Kidney epithelial cell (primary cell): Measurements from ENCODE around the gene PPP1R14B. TPM values are rescaled to one million over a fixed set of nuclear protein-coding genes. Genes with fewer than 3 reads are reported as not detected.

Experiments
- DNase-seq: peaks from one replicate; pipeline ENCODE4 v3.0.0-alpha.2; 2010; ENCODE audit warnings: low read depth
- H3K27me3 ChIP-seq: 2 replicates; pipeline ENCODE4 v1.6.0; 2011; ENCODE audit warnings: low read length; ENCODE audit not compliant: control insufficient read depth, insufficient read depth
- H3K36me3 ChIP-seq: 2 replicates; pipeline ENCODE4 v1.5.1; 2011; ENCODE audit warnings: low read length; ENCODE audit not compliant: control insufficient read depth, insufficient read depth
- H3K4me3 ChIP-seq: 2 replicates; pipeline ENCODE4 v1.5.1; 2011; ENCODE audit warnings: low read depth, mild to moderate bottlenecking, control low read depth, low read length
- total RNA-seq: library from RNA; depleted of rRNA; stranded (reverse); fragments of >200 nt; gene quantifications from 2 replicates; pipeline ENCODE4 v1.2.3, GENCODE V29; 2015
- TF ChIP-seq, protein P1 (sequence below): IDR thresholded peaks from 2 replicates; pipeline ENCODE4 v1.5.1; 2011; ENCODE audit warnings: mild to moderate bottlenecking, moderate library complexity, low read length, control low read depth, inconsistent platforms; ENCODE audit not compliant: insufficient read depth, poor library complexity, severe bottlenecking

Gene PPP1R14B
- total RNA-seq, 1 donor from 2014 or later = 599 TPM

DNA sequence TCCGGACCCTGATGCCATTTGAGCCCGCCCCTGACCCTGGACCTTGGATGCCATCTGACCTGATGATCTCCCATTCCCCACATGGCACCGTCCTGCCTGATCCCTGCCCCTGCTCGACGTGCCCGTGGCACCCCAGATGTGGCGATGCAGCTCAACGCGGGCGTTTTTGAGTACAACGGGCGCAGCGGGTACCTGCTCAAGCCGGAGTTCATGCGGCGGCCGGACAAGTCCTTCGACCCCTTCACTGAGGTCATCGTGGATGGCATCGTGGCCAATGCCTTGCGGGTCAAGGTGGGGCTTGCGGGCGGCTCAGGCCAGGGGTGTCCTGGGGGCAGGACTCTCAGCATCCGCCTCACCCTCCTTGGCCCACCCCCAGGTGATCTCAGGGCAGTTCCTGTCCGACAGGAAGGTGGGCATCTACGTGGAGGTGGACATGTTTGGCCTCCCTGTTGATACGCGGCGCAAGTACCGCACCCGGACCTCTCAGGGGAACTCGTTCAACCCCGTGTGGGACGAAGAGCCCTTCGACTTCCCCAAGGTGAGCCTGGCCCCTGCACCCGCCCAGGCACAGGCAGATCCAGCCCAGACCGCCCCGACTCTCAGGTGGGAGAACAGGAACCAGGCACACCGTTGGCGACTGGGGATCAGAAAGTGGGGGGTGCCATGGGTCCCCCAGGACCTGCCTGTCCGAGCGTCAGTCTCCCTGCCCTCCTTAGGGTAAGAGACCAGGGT, 15.7 kb upstream of the PPP1R14B start:
- DNase-seq = no peak
- Histone ChIP-seq H3K4me3 (no peak overlapping the region), H3K27me3 (no peaks in the 10 kb centered on the region), H3K36me3 (peaks cover 3% of the 10 kb centered on the region)
- TF ChIP-seq, protein P1, sequence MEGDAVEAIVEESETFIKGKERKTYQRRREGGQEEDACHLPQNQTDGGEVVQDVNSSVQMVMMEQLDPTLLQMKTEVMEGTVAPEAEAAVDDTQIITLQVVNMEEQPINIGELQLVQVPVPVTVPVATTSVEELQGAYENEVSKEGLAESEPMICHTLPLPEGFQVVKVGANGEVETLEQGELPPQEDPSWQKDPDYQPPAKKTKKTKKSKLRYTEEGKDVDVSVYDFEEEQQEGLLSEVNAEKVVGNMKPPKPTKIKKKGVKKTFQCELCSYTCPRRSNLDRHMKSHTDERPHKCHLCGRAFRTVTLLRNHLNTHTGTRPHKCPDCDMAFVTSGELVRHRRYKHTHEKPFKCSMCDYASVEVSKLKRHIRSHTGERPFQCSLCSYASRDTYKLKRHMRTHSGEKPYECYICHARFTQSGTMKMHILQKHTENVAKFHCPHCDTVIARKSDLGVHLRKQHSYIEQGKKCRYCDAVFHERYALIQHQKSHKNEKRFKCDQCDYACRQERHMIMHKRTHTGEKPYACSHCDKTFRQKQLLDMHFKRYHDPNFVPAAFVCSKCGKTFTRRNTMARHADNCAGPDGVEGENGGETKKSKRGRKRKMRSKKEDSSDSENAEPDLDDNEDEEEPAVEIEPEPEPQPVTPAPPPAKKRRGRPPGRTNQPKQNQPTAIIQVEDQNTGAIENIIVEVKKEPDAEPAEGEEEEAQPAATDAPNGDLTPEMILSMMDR = no peak

DNA sequence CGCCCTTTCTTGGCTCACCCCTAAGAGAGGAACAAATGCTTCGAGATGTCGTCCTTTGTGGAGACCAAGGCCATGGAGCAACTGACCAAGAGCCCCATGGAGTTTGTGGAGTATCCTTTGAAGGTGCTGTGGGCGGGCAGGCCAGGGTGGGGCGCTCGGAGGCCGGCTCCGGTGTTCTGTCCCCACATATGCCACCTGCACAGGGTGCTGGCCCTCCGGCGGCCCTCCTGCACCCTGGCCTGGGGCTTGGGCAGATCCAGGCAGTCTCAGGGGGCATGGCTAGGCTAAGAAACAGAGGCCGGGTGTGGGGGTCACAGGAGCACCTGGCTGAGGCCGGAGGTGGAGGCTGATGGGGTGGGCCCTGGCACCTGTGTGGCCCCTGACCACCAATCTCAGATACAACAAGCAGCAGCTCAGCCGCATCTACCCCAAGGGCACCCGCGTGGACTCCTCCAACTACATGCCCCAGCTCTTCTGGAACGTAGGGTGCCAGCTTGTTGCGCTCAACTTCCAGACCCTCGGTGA, 14.9 kb upstream of the PPP1R14B start:
- no peaks in the 10 kb centered on the region for H3K27me3 ChIP-seq
- no peak for DNase-seq
- TF ChIP-seq, protein P1 = no peak
- no peak overlapping the region for H3K4me3 ChIP-seq
- peaks cover 3% of the 10 kb centered on the region for H3K36me3 ChIP-seq

DNA sequence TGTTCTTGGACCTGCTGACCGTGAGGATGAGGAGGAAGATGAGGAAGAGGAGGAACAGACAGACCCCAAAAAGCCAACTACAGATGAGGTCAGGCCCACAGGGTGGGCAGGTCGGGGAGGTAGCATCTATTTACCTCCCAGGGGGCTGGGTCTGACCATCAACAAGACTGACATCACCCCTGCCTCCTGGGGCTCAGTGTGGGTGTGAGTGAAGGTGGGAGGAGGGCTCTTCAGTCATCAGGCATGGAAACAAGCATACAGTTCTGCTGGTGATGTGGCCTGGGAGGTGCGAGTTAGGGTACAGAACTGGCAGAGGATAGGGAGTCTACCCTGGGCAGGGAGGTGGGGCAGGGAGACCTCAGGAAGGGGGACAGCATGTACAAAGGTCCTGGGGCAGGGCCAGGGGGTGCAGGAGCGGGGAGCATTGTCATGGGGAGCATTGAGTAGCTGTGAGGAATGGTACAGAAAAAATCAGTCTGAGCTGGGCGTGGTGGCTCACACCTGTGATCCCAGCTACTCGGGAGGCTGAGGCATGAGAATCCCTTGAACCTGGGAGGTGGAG, 13.5 kb upstream of the PPP1R14B start:
- no peak for DNase-seq
- Histone ChIP-seq H3K27me3 (no peaks in the 10 kb centered on the region), H3K4me3 (no peak overlapping the region), H3K36me3 (peaks cover 2% of the 10 kb centered on the region)
- TF ChIP-seq, protein P1 = no peak

DNA sequence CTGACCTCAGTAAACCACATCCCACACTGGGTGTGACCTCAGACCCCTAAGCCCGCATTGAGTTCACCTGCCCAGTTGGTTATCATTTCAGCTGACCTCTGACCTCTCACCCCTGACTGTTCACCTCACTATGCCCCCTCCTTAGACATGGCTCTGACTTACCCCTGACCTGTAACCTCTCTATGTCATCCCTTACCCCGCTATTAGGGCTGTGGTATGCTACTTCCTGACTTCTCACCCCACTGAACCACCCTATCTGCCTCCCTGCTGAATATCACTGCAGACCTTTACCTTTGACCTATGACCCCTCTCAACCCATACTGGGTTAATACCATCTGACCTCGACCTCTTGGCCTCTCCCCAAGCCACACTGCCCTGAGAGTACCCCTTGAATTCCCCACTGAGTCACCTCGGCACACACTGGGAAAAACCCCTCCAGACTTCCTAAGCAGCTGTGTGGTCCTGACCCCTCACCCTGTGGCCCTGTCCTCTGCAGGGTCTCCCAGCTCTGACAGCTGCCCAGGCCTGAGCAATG, 12.9 kb upstream of the PPP1R14B start:
- no peak for DNase-seq
- H3K27me3 ChIP-seq = no peaks in the 10 kb centered on the region
- peaks cover 2% of the 10 kb centered on the region for H3K36me3 ChIP-seq
- no peak overlapping the region for H3K4me3 ChIP-seq
- TF ChIP-seq, protein P1 = no peak

DNA sequence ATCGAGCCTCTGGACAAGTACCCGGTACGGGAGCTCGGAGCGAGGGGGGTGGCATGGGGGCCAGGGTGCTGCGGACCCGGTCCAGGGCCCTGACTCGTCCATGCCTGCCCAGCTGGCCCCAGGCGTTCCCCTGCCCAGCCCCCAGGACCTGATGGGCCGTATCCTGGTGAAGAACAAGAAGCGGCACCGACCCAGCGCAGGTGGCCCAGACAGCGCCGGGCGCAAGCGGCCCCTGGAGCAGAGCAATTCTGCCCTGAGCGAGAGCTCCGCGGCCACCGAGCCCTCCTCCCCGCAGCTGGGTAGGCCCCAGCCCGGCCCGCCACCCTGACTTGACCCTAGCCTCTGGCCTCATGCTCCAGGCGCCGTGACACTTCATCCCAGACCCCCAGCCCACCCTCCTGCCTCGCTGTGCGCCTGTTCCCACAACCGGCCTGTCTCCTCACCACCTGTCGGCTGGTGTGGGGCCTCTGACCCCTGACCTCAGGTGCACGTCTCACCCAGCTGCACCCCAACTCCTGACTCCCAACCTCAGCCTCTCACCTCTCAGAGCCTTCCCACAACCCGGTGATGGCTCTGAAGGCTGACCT, 12.3 kb upstream of the PPP1R14B start:
- Histone ChIP-seq H3K36me3 (peaks cover 2% of the 10 kb centered on the region), H3K4me3 (no peak overlapping the region), H3K27me3 (no peaks in the 10 kb centered on the region)
- DNase-seq = no peak
- TF ChIP-seq, protein P1 = no peak
